Left cardiac atrium (tissue), 4 donors: ENCODE measurements around the gene TMEM117. TPM values are rescaled to one million over a fixed set of nuclear protein-coding genes. Genes with fewer than 3 reads are reported as not detected.
"Not testable (repeated sequence)": the region's sequence is repeated elsewhere in the genome, so short reads cannot be mapped to it uniquely, and the experiment has no call there.

Source experiments
- ATAC-seq, 2 donors: fragments of 200-7000 bp; cut with Tn5 transposase; one replicate each; pipeline ENCODE4 v1.9.1; 2020; ENCODE audit warnings: mild to moderate bottlenecking in 2 of 2, moderate library complexity in 2 of 2
- DNase-seq: peaks from one replicate; pipeline ENCODE4 v3.0.0-alpha.2; 2020
- intact Hi-C, 2 donors: fragments of 100-400 bp; cut with DNase I; formaldehyde crosslinking; loops; one replicate each; pipeline versions ENCODE4 v1.14.1 to v1.15.1; 2022 to 2023
- total RNA-seq, 2 donors: library from RNA; stranded (reverse); fragmentation: NEBNext Ultra II Directional; extraction: Animal tissue kit (Norgen Biotek cat#: 25700); gene quantifications; one replicate each; pipeline ENCODE4 v1.2.1, GENCODE V29; 2021
- donor health status: DM: no; HTN: yes; CAD: no.
- donor health status: DM: no; HTN: yes; CAD: no; lungs with severe emphysema.
- donor health status: DM: yes; HTN: yes; CAD: no.
- donor health status: Dilated cardiomyopathy.

The TMEM117 gene
- total RNA-seq, 2 donors from 2014 or later, result 7.3 to 9.8 TPM

GRCh38 chr12:44229846-44230245 is 394.0 kb downstream of the TMEM117 start:
- DNase-seq (no peak), ATAC-seq (no peak)
- intact Hi-C loops, result no loop called here

GRCh38 chr12:44235674-44236073 is 399.8 kb downstream of the TMEM117 start:
- ATAC-seq, result no peak
- intact Hi-C loops, result no loop called here
- DNase-seq, result no peak

GRCh38 chr12:44240186-44240585 is 404.3 kb downstream of the TMEM117 start:
- ATAC-seq (no peak), DNase-seq (no peak)
- intact Hi-C loops, result no loop called here

- ATAC-seq, result no peak
- intact Hi-C loops, result no loop called here
- no peak for DNase-seq
These were observed 410.1 kb downstream of the TMEM117 start for GRCh38 chr12:44245932-44246331.

- no peak for ATAC-seq
- intact Hi-C loops, result no loop called here
- DNase-seq, result no peak
These were observed 410.7 kb downstream of the TMEM117 start for GRCh38 chr12:44246482-44247105.

- ATAC-seq (no peak), DNase-seq (no peak)
- intact Hi-C loops, result no loop called here
These were observed 411.7 kb downstream of the TMEM117 start for GRCh38 chr12:44247588-44247987.

GRCh38 chr12:44248436-44248835 is 412.6 kb downstream of the TMEM117 start:
- ATAC-seq, result no peak
- no peak for DNase-seq
- intact Hi-C loops, result no loop called here

GRCh38 chr12:44250440-44250839 is 414.6 kb downstream of the TMEM117 start:
- DNase-seq, ATAC-seq, intact Hi-C loops: not testable (repeated sequence)

- intact Hi-C loops, result no loop called here
- DNase-seq, result no peak
- no peak for ATAC-seq
These were observed 417.5 kb downstream of the TMEM117 start for GRCh38 chr12:44253338-44253856.

- intact Hi-C loops, result no loop called here
- DNase-seq, result no peak
- no peak for ATAC-seq
These were observed 422.4 kb downstream of the TMEM117 start for GRCh38 chr12:44258246-44258645.

GRCh38 chr12:44259890-44260289 is 424.0 kb downstream of the TMEM117 start:
- DNase-seq, result no peak
- intact Hi-C loops, result no loop called here
- ATAC-seq, result no peak

- intact Hi-C loops, result no loop called here
- no peak for ATAC-seq
These were observed 424.7 kb downstream of the TMEM117 start for GRCh38 chr12:44260581-44260980.

GRCh38 chr12:44285321-44285960 is 449.6 kb downstream of the TMEM117 start:
- no peak for ATAC-seq

More at GRCh38 chr12:44260581-44260980, 424.7 kb downstream of the TMEM117 start:
- no peak for DNase-seq

GRCh38 chr12:44286336-44286735 is 450.5 kb downstream of the TMEM117 start:
- DNase-seq, result no peak
- no peak for ATAC-seq
- intact Hi-C loops, result no loop called here

More at GRCh38 chr12:44285321-44285960, 449.6 kb downstream of the TMEM117 start:
- DNase-seq, result no peak
- intact Hi-C loops, result no loop called here

GRCh38 chr12:44286821-44287505 is 451.1 kb downstream of the TMEM117 start:
- ATAC-seq (no peak), DNase-seq (no peak)
- intact Hi-C loops, result no loop called here

- ATAC-seq (no peak), DNase-seq (no peak)
- intact Hi-C loops, result no loop called here
These were observed 451.7 kb downstream of the TMEM117 start for GRCh38 chr12:44287545-44287944.

GRCh38 chr12:44294649-44295048 is 458.8 kb downstream of the TMEM117 start:
- no peak for ATAC-seq
- intact Hi-C loops, result no loop called here
- DNase-seq, result no peak

GRCh38 chr12:44295958-44296623 is 460.2 kb downstream of the TMEM117 start:
- no peak for ATAC-seq
- intact Hi-C loops, result no loop called here
- DNase-seq, result no peak

GRCh38 chr12:44296624-44297197 is 460.8 kb downstream of the TMEM117 start:
- DNase-seq (no peak), ATAC-seq (no peak)

More at GRCh38 chr12:44296624-44297197, 460.8 kb downstream of the TMEM117 start:
- intact Hi-C loops, result no loop called here
